HEK293 (cell line): ENCODE data around the gene ROBO1.

Experiments used
- CTCF ChIA-PET: fragments of 350-600 bp; formaldehyde crosslinking; extraction: SDS; loops from one replicate; lab custom pipeline; 2021; ENCODE audit warnings: antibody characterized with exemption; lab: Yijun Ruan, JAX
- POLR2A ChIA-PET: fragments of 300-600 bp; formaldehyde crosslinking; extraction: SDS; loops from one replicate; lab custom pipeline; 2020; ENCODE audit warnings: antibody characterized with exemption, inconsistent platforms; lab: Yijun Ruan, JAX
- H3K27ac ChIP-seq: fragments of 200-500 bp; sonication (Bioruptor generic); 2 replicates; pipeline ENCODE4 v1.5.1; 2014; ENCODE audit warnings: low read depth, low read length, control low read depth, inconsistent platforms; ENCODE audit errors: extremely low read depth
- H3K36me3 ChIP-seq, 2 experiments: fragments of 200-500 bp in 1 of 2; sonication (Bioruptor generic) in 1 of 2; 1 replicate in 1 of 2; 2 replicates in 1 of 2; pipeline ENCODE4 v1.5.1; 2014 to 2017; ENCODE audit warnings: inconsistent platforms in 2 of 2, low read length in 2 of 2; ENCODE audit not compliant: control insufficient read depth in 2 of 2, insufficient read depth in 1 of 2
- H3K4me1 ChIP-seq: fragments of 200-500 bp; sonication (Bioruptor generic); 2 replicates; pipeline ENCODE4 v1.5.1; 2014; ENCODE audit warnings: mild to moderate bottlenecking, low read length, inconsistent platforms; ENCODE audit not compliant: control insufficient read depth, insufficient read depth
- H3K4me3 ChIP-seq: 2 replicates; pipeline ENCODE4 v1.5.1; 2011; ENCODE audit warnings: low read depth, mild to moderate bottlenecking, control low read depth, low read length, moderate library complexity
- H3K9me3 ChIP-seq: fragments of 200-500 bp; sonication (Bioruptor generic); 2 replicates; pipeline ENCODE4 v1.5.1; 2014; ENCODE audit warnings: low read depth, low read length, inconsistent platforms; ENCODE audit not compliant: control insufficient read depth, insufficient read depth
- BCL11A ChIP-seq: fragments of 450-650 bp; formaldehyde crosslinking; IDR thresholded peaks from 2 replicates; pipeline ENCODE4 v1.5.1; 2016; ENCODE audit warnings: low read depth, missing biosample characterization, missing genetic modification characterization
- FEZF1 ChIP-seq: fragments of 450-650 bp; formaldehyde crosslinking; IDR thresholded peaks from 2 replicates; pipeline ENCODE4 v1.5.1; 2016; ENCODE audit warnings: missing biosample characterization, missing genetic modification characterization
- GLI4 ChIP-seq: fragments of 450-650 bp; formaldehyde crosslinking; IDR thresholded peaks from 2 replicates; pipeline ENCODE4 v1.5.1; 2016; ENCODE audit warnings: missing biosample characterization, missing genetic modification characterization
- RBAK ChIP-seq: fragments of 450-650 bp; formaldehyde crosslinking; IDR thresholded peaks from 2 replicates; pipeline ENCODE4 v1.5.1; 2016; ENCODE audit warnings: missing biosample characterization, missing genetic modification characterization
- SCRT1 ChIP-seq: fragments of 450-650 bp; formaldehyde crosslinking; IDR thresholded peaks from 2 replicates; pipeline ENCODE4 v1.5.1; 2016; ENCODE audit warnings: missing biosample characterization, missing genetic modification characterization, borderline replicate concordance
- SP3 ChIP-seq: fragments of 450-650 bp; formaldehyde crosslinking; IDR thresholded peaks from 2 replicates; pipeline ENCODE4 v1.5.1; 2016; ENCODE audit warnings: missing biosample characterization, missing genetic modification characterization
- ZEB2 ChIP-seq: fragments of 450-650 bp; formaldehyde crosslinking; IDR thresholded peaks from 2 replicates; pipeline ENCODE4 v1.5.1; 2016; ENCODE audit warnings: missing biosample characterization, missing genetic modification characterization
- ZFP41 ChIP-seq: fragments of 450-650 bp; formaldehyde crosslinking; IDR thresholded peaks from 2 replicates; pipeline ENCODE4 v1.5.1; 2016; ENCODE audit warnings: missing biosample characterization, missing genetic modification characterization, borderline replicate concordance
- ZNF112 ChIP-seq: fragments of 450-650 bp; formaldehyde crosslinking; IDR thresholded peaks from 2 replicates; pipeline ENCODE4 v1.5.0; 2017; ENCODE audit warnings: missing biosample characterization, missing genetic modification characterization
- ZNF202 ChIP-seq: fragments of 450-650 bp; formaldehyde crosslinking; IDR thresholded peaks from 2 replicates; pipeline ENCODE4 v1.5.1; 2016; ENCODE audit warnings: missing biosample characterization, missing genetic modification characterization, borderline replicate concordance
- ZNF48 ChIP-seq: fragments of 450-650 bp; formaldehyde crosslinking; IDR thresholded peaks from 2 replicates; pipeline ENCODE4 v1.5.1; 2016; ENCODE audit warnings: missing biosample characterization, missing genetic modification characterization
- ZNF530 ChIP-seq: fragments of 450-650 bp; formaldehyde crosslinking; IDR thresholded peaks from 2 replicates; pipeline ENCODE4 v1.5.1; 2016; ENCODE audit warnings: low read depth, missing biosample characterization, missing genetic modification characterization
- ZNF596 ChIP-seq: fragments of 450-650 bp; IDR thresholded peaks from 2 replicates; pipeline ENCODE4 v1.5.0; 2018; ENCODE audit warnings: missing biosample characterization, mild to moderate bottlenecking, missing genetic modification characterization, moderate library complexity
- ZNF623 ChIP-seq: fragments of 450-650 bp; formaldehyde crosslinking; IDR thresholded peaks from 2 replicates; pipeline ENCODE4 v1.5.1; 2016; ENCODE audit warnings: missing biosample characterization, missing genetic modification characterization
- TF ChIP-seq, protein P1 (sequence below): fragments of 450-650 bp; formaldehyde crosslinking; IDR thresholded peaks from 2 replicates; pipeline ENCODE4 v1.5.1; 2016; ENCODE audit warnings: missing biosample characterization, missing genetic modification characterization
- TF ChIP-seq, protein P2 (sequence below): fragments of 450-650 bp; formaldehyde crosslinking; IDR thresholded peaks from 2 replicates; pipeline ENCODE4 v1.5.0; 2017; ENCODE audit warnings: missing biosample characterization, missing genetic modification characterization, borderline replicate concordance

The ROBO1 gene

DNA sequence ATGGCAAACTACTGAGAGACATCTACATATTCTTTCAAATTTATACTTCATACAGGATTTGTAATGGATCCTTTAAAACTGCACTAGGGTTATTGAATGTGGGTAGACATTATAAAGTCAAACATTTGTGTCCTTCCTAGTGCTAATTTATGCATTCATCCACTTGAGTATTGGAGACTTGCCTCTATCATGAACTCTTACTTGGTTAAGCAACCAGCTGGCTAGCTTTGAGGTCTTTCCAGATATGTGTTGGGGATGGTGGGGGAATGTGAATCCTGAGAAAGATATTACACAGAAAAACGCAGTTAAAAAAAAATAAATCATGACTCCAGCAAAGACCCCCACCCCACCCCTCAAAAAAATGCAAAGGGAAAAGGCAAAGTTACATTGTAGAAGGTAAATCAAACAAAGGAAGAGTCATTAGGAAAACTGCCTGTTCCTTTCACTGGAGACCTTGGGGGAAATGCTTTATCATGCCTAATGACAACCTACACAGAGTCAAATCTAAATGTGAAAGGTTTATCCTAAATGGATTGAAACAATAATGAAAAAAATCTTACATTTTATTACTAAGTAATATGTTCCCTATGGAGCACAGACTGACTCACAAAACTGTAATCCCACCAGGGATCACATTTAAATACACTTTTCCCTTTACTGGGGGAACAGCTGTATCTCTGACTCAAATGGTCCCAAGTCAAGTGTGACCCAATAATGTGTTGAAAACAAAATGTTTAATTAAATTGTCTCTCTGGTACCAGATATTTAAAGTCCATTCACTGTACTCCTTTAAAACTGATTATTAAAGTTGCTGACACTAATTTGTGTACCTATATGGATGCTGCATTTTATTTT is 522.3 kb downstream of the ROBO1 start:
- ChIA-PET CTCF (no interaction called here), POLR2A (no interaction called here)
- no peaks in the 10 kb centered on the region for H3K36me3 ChIP-seq
- H3K4me3 ChIP-seq: no peak overlapping the region
- H3K9me3 ChIP-seq: no peaks in the 10 kb centered on the region
- H3K27ac ChIP-seq: no peak overlapping the region
- TF ChIP-seq, protein P1, sequence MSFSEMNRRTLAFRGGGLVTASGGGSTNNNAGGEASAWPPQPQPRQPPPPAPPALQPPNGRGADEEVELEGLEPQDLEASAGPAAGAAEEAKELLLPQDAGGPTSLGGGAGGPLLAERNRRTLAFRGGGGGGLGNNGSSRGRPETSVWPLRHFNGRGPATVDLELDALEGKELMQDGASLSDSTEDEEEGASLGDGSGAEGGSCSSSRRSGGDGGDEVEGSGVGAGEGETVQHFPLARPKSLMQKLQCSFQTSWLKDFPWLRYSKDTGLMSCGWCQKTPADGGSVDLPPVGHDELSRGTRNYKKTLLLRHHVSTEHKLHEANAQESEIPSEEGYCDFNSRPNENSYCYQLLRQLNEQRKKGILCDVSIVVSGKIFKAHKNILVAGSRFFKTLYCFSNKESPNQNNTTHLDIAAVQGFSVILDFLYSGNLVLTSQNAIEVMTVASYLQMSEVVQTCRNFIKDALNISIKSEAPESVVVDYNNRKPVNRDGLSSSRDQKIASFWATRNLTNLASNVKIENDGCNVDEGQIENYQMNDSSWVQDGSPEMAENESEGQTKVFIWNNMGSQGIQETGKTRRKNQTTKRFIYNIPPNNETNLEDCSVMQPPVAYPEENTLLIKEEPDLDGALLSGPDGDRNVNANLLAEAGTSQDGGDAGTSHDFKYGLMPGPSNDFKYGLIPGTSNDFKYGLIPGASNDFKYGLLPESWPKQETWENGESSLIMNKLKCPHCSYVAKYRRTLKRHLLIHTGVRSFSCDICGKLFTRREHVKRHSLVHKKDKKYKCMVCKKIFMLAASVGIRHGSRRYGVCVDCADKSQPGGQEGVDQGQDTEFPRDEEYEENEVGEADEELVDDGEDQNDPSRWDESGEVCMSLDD: no peak
- no peak for TF ChIP-seq RBAK
- no peak for TF ChIP-seq ZNF48 (tag by site-specific recombination)
- TF ChIP-seq SCRT1 (tag by site-specific recombination): no peak
- TF ChIP-seq ZFP41 (tag by site-specific recombination): no peak
- no peak for TF ChIP-seq GLI4 (tag by site-specific recombination)
- TF ChIP-seq, protein P2, sequence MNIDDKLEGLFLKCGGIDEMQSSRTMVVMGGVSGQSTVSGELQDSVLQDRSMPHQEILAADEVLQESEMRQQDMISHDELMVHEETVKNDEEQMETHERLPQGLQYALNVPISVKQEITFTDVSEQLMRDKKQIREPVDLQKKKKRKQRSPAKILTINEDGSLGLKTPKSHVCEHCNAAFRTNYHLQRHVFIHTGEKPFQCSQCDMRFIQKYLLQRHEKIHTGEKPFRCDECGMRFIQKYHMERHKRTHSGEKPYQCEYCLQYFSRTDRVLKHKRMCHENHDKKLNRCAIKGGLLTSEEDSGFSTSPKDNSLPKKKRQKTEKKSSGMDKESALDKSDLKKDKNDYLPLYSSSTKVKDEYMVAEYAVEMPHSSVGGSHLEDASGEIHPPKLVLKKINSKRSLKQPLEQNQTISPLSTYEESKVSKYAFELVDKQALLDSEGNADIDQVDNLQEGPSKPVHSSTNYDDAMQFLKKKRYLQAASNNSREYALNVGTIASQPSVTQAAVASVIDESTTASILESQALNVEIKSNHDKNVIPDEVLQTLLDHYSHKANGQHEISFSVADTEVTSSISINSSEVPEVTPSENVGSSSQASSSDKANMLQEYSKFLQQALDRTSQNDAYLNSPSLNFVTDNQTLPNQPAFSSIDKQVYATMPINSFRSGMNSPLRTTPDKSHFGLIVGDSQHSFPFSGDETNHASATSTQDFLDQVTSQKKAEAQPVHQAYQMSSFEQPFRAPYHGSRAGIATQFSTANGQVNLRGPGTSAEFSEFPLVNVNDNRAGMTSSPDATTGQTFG (tag by site-specific recombination): no peak
- H3K4me1 ChIP-seq: no peaks in the 10 kb centered on the region

DNA sequence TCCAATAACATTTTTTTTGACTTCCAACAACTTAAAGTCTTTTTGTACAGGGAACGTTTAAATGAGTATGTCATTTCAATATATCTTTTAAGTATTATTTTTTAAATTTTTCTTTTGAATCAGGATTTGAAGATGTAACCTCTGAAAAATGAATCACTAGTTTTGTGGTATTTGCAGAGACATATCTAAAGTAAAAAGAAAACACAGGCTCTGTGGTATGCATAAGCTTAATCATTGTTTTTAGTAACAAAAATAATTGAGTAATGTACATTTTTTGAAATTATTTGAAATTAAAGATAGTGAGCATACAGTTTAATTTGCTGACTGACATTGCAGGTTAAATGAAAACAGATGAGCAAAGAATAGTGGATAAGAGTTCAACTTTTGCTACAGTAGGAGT is 531.3 kb downstream of the ROBO1 start:
- Histone ChIP-seq H3K36me3 (no peaks in the 10 kb centered on the region), H3K4me3 (no peak overlapping the region), H3K9me3 (no peaks in the 10 kb centered on the region), H3K4me1 (no peaks in the 10 kb centered on the region), H3K27ac (no peak overlapping the region)
- ChIA-PET CTCF (interaction anchor here (0.7 kb wide), 1 partner anchor 352 kb away, joined by 5 read pairs; no protein-coding TSS in a partner anchor), POLR2A (no interaction called here)
- TF ChIP-seq ZNF112 (tag by site-specific recombination) (no peak), FEZF1 (tag by site-specific recombination) (no peak), SP3 (tag by site-specific recombination) (no peak), ZEB2 (tag by site-specific recombination) (no peak), ZNF530 (no peak), BCL11A (tag by site-specific recombination) (no peak), ZNF623 (tag by site-specific recombination) (no peak), ZNF202 (tag by site-specific recombination) (no peak), ZNF48 (tag by site-specific recombination) (no peak), ZNF596 (tag by site-specific recombination) (no peak)
- TF ChIP-seq, protein P1: no peak
